Measurements from ENCODE around the gene APBB1.
"Not testable (repeated sequence)": the region's sequence is repeated elsewhere in the genome, so short reads cannot be mapped to it uniquely, and the experiment has no call there.

Gene APBB1

DNA sequence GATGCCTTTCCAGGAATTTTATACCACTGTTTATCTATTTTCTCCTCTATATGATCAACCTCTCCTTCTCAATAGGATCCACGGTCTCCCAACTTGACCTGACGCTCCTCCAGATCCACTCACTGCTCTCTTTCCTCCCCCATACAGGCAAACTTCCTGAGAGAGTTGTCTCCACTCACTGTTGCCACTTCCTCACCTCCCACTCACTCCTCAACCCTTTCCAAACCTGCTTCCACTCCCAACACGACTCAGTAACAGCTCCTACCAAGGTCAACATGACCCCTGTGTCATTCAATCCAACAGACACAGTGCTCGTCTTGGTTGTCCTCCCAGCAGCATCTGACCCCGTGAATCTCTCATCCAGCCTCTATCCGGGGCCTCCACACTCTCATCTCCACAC, 3.1 kb downstream of the APBB1 start:
- DNase-seq, result no peak

DNA sequence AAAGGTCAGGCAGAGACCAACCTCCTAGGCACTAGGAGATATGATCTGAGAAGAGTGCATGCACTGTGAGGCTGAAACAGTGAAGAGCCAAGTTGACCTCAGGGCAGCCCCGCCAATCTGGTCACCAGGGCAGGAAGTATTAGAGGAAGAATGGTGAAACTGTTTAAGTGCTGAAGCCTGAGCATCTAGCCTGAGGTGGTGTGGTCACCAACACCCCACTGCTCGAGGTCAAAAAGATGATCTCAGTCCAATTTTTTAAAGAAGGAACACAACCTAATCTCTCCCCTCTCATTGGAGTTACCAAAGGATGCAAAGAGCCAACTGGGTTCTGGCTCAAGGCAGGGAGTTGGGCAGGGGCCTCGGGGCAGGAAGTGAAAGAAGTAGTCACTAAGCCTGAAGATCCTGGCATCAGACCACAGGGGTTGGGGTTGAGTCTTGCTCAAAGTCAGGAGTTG, 4.0 kb downstream of the APBB1 start:
- no peak for DNase-seq

DNA sequence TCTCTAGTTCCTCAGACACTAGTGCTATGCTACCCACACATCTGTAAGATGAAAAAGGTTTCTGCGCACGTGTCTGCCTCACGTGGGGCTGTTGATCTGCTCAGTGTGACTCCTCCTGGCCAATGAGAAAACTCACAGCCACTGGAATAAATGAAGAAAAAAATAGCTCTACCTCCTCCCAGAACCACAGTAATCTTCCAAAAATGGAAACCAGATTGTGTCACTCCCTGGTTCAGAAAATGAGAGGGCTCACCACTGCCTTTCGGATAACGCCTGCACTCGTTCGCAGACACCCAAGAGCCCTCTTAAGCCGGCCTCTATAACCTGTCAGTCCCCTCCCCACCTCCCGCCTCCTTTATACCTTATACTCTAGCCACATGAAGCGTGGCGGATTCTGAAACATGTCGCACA, 5.1 kb downstream of the APBB1 start:
- peak; percentile 67 for DNase-seq

DNA sequence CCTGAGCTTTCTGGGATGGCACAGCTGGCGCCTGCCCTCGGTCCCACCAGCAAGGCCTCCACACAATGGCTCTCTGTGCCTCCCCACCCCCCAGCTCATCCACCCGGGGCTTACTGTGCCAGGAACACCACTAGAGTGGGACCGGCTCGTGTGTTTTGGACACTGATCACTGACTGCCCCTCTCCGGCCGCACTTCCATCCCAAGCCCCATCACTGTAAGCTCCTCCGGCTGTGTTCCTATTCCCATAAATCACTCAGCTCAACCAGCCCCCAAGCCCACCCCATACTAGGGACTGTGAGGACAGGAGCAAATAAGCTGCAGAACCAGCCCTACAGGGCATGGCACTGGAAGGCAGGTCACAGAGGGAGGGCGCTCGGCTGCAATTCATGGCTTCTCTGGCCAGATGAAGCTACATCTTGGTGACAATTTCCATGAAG, 7.3 kb downstream of the APBB1 start:
- DNase-seq, result no peak

DNA sequence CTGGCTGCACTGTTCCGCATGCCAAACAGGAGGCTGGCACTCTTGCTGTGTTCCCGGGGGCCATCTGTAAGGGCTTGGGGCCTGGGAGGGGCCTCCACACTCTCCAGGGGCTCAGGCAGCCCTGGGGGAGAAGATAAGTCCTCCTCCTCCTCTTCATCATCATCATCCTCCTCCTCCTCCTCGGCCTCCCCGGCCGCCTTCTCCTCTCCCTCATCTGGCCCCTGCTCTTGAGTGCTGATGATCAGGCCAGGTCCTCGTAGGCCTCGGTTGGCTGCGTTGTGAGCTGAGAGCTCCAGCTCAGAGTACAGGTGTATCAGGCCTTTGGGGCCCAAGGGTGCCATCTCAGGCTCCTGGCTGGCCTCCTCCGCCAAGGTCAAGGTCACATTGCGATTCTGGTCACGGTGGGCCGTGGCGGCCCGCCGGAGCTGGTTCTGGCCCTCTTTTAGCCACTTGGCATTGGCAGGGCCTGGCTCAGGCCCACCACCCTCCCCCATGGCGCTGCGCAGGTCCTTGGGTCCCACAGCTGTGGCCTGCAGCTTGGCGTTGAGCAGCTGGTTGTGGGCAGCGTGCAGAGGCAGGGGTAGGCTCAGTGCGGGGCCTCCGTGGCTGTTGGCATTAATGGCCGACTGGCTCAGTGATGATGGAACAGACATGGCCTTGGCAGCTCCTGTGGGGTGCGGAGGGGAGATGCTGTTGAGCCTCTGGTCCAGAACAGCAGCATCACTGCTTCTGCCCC, 8.0 kb downstream of the APBB1 start:
- no peak for DNase-seq

DNA sequence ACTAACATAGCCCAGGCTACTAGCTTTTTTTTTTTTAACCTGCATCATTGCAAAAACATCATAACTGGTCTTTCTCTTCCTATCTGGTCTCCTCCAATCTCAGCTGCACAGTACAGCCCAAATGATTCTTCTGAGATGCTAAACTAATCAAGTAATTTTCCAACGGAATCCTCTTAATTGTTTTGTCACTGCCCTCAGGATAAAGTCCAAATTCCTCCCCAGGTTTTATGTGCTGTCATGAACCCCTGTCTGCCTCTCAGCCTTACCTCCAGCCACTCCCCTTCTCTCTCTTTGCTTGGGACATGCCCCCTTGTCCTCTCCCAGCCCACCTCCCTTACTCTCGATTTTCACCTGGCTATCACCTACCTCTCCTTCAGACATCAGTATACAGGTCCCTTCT, 12.5 kb downstream of the APBB1 start:
- no peak for DNase-seq

DNA sequence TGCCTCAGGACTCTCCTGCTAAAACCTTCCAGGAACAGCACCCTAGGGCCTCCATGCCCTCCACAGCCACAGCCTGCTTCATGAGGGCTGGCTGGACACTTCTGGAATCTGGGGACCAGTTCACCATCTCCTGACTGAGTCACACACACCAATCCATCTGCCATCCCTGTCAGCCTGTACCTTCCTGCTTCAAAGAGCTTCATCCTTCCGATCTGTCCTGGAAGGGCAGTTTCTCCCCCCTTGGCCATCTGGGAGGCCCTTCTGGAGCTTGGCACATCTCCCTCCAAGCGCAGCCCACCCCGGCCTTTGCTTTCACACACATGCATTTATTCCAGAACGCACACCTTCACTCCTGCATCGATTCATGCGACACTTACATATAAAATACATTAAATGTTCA, 13.0 kb downstream of the APBB1 start:
- no peak for DNase-seq

DNA sequence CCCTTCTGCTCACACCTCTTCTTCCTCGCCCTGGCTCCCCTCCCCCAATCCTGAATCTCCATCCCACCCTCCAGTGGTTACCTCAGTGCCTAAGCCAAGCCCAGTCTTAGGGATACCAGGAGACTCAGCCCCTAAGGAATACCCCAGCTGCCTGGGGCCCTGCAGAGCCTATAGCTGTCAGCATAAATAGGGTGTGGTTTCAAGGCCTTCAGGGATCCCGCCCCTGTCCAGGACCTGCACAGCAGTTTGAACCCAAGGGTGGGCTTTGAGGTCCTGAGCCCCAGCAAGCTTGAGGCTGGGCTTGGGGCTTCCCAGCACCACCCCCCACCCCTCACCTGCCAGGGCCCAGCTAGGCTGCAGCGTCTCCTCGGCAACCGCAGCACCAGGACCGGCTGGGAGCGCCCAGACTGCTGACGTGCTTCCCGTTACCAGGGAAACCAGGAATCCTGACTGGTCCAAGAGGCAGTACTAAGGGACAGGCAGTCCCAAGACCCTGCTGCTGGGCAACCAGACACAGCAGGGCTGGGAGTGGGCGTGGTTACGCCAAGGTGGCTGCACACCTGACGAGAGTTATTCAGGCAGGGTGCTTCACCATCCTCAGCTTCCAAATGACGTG, 13.7 kb downstream of the APBB1 start:
- DNase-seq, result no peak

DNA sequence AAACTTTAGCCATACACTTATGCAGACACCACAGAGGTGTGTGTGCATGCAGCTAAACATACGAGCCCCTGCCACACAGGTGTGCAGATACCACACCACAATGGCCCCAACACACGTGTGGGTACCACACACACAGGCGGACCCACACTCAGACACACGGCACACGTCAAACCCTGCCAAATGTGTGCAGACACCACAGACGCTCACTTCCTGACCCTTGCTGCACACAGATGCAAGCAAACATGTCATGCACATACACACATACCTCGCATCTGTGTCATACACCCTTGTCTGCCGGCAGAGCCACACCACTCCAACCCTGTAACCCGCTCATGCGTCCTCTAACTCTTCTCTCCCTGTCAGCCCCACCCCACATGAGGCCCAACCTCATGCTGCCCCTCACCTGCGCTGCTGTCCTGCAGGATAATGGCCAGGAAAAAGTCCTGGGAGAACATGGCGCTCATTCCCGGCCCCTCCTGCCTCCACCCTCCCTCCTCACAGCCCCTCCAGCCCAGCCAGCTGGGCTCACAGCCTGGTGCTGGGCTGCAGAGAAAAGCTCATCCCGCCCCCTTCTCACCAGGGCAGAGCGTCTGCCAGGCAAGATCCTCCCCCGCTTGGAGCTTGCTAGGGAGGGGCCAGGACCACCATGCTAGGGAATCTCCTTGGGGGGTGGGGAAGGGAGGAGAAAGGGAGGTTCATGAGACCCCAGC, 14.4 kb downstream of the APBB1 start:
- no peak for DNase-seq

DNA sequence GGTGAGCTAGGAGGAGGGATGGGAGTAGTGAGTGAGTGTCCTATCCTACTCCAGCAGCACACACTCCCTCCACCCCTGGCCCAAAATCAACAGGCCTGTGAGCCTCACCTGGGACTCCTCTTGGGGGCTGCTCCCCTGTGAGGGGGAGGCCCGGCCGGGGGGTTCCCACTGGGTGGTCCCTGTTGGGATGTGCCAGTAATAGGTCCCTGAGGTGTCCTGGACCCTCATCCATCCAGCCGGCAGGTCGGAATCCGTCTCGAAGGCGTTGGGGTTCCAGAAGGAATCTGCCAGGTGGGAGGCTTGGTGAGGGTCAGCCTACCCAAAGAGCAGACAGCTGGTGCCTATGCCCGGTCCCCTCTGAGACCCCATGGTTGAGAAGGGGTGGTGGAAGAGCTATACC, 15.4 kb downstream of the APBB1 start:
- DNase-seq, result no peak

DNA sequence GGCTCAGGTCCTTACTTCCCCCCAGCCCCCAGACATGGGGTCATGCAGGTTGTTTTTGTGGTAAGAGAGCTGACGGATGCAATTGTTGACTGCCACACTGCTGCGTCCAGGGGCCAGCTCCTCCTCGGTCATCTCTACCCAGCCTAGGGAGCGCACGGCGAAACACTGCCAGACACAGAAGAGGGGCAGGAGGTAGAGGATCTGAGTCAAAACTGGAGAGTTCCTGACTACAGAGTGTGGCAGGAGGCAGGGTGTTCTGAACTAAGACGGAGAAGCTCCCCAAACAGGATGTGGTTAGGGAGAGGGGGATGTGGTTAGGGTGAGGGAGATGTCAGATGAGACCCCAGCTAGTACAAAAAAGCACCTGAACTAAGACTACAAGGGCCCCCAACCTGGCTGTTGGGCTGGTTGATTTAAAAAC, 16.3 kb downstream of the APBB1 start:
- DNase-seq, result peak; percentile 57

DNA sequence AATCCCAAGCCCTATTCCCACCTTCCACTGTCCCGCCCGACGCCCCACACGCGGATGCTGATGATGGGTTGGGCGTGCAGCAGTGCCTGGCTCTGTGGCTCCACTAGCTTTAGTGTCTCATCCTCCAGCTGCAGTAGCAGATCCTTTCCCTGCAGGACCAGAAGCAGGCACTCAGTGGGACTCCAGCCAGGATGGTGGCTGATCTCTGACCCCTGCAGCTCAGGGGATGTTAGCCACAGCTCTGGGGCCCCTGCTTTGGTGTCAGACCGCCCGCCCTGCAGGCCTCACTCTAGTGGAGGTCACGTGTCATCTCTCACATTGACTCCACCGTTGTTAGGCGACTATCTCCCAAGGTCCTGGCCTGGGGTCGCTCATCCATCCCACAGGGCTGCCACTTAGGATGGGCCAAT, 16.8 kb downstream of the APBB1 start:
- no peak for DNase-seq

DNA sequence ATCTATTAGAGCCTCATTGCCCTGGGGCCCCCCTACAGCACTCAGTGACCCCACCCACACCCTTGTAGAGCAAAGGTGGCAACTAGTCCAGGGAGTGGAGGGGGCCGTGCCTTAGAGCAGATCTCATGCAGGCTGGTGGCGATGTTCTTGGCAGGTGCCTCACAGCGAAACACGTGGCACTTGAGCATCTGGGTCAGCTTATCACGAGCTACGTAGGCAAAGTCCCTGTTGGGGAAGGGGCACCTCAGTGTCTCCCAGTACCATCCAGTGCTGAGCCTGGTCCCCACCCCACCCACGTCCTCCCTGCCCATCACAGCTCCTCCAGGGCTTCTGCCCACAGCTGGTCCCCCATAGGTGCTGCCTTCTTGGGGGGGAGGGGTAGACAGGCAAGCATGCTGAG, 17.4 kb downstream of the APBB1 start:
- DNase-seq, result no peak

DNA sequence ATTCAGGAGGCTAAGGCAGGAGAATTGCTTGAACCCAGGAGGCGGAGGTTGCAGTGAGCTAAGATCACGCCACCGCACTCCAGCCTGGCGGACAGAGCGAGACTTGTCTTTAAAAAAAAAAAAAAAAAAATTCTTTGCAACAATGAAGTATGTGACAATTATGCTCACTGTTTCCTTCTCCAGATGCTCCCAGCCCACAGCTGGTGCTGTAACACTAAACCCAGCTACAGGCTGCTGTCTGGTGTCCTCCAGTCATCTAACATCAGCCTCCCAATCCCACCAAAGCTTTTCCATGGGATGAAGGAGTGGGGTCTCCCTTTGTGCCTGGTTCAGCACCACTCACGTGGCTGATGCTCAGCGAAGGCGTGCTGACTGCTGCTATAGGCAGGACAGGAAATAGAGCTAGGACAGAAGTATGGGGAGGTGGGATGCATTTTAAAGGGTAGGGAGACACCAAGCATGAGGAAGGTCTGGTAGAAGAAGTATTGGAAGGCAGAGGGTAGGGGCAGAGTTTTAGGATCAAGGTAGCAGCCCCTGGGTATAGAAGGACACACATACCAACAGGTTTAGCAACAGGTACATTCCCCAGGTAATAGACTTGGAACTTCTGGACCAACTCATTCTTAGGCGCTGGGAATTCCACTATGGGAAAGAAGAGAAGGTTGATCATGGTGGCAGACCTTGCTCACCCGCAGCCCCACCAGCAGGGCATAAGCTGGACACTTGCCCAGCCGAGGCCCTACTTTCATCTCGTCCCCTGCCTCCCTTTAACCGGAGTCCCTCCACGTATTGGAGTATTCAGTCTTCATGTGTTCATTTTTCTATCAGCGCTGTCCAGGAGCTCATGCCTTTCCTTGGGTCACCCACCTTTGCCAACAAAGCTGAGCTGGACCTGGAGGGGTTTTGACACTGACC, 18.2 kb downstream of the APBB1 start:
- no peak for DNase-seq

DNA sequence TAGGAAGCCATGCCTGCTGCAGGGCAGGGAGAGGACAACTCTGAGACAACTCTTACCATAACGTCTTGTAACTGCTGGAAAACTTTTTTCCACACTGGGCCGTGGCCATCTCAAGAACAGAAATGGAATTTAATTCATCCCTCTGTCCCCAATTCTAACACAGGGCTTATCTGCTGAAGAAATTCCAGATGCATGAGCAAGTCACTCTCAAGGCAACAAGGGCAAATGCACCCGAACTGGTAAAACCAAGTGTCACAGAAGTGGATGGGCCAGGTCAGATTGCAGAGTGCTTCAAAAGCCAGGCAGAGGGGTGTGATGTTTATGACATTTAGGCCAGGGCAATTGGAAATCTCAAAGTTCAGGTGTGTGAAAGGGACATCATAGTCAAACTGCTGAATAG, 21.3 kb downstream of the APBB1 start:
- DNase-seq, result no peak

DNA sequence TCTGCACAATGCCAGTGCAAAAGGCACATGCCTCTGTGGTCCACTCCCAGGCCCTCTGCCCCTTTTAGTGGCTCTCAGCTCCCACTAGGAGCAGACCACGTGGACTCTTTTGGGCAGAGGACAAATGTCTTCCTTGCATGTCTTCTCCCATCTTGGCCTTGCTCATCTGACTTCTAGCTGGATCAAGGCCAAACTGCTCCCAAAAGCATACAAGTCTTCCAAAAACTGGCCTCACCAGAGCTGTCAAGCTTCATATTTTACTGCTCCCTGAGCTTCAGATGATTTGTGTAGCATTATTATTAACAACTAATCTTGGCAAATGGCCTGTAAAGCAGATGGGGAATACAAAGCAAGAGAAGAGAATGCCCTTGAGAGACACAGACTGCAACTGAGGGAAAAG, 21.7 kb downstream of the APBB1 start:
- DNase-seq, result no peak

DNA sequence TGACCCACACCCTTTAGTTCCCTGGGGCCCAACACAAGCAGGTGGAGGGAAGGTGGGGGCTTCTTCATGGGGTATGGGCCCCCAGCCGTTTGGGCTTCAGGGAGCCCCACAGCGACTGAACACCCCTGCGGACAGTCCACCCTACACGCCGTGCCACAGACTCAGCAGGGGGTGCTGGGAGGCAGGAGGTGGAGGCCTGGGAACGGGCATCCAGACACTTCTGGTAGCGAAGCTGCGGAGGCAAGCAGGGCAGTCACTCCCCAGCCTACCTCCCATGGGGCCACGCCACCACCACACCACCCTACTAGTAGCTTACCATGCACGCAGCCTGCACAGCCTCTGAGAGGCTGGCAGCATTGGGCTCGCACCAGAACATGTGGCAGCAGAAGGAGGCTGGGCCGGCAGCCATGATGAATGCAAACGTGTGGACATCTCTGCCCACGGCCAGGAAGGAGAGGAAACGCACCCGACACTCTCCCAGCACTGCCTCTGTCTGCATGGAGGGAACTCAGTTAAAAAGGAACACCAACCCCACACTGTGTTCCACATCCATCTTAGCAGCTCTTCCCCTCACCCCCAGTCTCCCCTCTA, 23.3 kb downstream of the APBB1 start:
- no peak for DNase-seq

DNA sequence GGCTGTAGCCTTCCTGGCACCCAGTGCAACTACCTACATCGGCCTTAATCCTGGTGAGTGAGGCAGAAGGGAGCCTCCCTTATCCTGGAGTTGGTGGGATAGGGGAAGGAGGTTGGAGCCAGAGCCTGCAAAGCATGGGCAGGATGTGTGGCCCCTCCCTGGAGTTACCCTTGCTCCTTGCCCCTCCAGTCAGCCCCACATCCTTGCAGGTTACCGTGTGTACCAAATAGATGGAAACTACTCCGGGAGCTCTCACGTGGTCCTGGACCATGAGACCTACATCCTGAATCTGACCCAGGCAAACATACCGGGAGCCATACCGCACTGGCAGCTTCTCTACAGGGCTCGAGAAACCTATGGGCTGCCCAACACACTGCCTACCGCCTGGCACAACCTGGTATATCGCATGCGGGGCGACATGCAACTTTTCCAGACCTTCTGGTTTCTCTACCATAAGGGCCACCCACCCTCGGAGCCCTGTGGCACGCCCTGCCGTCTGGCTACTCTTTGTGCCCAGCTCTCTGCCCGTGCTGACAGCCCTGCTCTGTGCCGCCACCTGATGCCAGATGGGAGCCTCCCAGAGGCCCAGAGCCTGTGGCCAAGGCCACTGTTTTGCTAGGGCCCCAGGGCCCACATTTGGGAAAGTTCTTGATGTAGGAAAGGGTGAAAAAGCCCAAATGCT, 24.8 kb downstream of the APBB1 start:
- DNase-seq, result no peak

DNA sequence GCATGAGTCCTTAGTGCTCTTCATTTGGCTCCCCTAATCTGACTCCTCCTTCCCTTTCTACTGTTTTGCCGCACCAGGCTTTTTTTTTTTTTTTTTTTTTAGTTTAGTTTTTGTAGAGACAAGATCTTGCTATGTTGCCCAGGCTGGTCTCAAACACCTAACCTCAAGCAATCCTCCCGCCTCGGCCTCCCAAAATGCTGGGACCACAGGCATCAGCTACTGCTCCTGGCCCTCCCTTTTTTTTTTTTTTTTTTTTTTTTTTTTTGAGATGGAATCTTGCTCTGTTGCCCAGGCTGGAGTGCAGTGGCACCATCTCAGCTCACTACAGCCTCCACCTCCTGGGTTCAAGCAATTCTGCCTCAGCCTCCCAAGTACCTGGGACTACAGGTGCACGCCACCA, 26.6 kb downstream of the APBB1 start:
- not testable (repeated sequence) for DNase-seq

DNA sequence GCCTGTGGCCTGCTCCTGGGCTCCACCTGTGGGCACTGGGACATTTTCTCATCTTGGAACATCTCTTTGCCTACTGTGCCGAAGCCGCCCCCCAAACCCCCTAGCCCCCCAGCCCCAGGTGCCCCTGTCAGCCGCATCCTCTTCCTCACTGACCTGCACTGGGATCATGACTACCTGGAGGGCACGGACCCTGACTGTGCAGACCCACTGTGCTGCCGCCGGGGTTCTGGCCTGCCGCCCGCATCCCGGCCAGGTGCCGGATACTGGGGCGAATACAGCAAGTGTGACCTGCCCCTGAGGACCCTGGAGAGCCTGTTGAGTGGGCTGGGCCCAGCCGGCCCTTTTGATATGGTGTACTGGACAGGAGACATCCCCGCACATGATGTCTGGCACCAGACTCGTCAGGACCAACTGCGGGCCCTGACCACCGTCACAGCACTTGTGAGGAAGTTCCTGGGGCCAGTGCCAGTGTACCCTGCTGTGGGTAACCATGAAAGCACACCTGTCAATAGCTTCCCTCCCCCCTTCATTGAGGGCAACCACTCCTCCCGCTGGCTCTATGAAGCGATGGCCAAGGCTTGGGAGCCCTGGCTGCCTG, 27.3 kb downstream of the APBB1 start:
- DNase-seq, result no peak

DNA sequence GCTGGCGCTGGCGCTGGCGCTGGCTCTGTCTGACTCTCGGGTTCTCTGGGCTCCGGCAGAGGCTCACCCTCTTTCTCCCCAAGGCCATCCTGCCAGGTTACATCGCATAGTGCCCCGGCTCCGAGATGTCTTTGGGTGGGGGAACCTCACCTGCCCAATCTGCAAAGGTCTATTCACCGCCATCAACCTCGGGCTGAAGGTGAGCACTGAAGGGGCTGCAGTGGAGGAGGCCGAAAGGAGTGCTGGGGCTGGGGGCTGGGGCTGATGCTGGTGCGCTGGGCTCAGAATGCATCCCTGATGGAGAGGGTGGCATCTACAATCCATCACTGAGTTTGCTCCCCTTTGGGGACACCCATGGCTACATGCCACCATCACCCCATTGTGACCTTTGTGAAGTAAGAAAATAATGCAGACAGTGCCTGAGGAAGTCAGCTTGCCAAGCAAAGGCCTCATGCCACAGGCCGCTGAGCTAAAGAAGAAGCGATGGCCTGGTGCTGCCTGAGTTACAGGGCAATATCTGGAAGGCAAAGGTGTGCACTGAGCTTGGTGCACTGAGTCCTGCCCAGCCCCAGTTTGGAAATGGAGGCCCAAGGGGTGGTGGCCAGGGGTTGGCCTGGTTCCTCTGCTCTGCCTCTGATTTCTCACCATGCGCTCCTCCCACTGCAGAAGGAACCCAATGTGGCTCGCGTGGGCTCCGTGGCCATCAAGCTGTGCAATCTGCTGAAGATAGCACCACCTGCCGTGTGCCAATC, 28.0 kb downstream of the APBB1 start:
- DNase-seq, result no peak
